HG02981 (cell line): ENCODE measurements around the gene PVALEF.
"Not testable (repeated sequence)": the region's sequence is repeated elsewhere in the genome, so short reads cannot be mapped to it uniquely, and the experiment has no call there.

Source experiments
- ATAC-seq: cut with Tn5 transposase; IDR thresholded peaks from one replicate; pipeline ENCODE4 v1.9.1; 2021; ENCODE audit warnings: mild to moderate bottlenecking, moderate library complexity; ENCODE audit not compliant: unreplicated experiment

Gene PVALEF

GRCh38 chr17:81210868-81211267 lies 45.6 kb downstream of the PVALEF start:
- no peak for ATAC-seq

DNA sequence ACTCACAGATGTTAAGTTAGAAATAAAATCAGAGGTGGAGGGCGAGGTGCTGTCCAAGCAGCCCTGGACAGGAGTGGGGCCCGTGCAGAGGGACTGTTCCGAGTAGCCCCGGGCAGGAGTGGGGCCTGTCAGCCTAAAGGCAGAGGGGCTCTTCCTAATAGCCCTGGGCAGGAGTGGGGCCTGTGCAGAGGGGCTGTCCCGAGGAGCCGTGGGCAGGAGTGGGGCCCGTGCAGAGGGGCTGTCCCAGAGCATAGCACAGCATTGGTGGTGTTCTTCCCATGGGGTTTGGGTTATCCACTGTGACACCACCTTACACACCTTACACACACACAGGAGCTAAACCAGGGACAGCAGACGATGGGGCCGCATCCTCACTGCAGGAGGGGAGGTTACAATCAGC lies 47.1 kb downstream of the PVALEF start:
- no peak for ATAC-seq

DNA sequence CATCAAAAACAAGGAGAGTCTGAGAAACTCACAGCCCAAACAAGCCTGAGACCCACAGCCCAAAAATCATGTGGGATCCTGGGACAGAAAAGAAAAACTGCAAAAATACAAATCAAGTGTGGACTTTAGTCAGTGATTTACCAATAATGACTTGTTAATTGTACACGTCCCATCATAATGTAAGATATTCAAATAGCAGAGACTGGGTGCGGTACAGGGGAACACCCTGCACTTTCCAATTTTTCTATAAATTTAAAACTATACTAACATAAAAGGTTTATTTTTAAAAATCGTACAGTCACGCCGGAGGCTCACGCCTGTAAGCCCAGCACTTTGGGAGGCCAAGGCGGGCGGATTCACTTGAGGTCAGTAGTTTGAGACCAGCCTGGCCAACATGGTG lies 48.7 kb downstream of the PVALEF start:
- ATAC-seq, result no peak

- ATAC-seq, result no peak
Observed at GRCh38 chr17:81217491-81217890, 52.2 kb downstream of the PVALEF start.

GRCh38 chr17:81218459-81218858 lies 53.2 kb downstream of the PVALEF start:
- no peak for ATAC-seq

DNA sequence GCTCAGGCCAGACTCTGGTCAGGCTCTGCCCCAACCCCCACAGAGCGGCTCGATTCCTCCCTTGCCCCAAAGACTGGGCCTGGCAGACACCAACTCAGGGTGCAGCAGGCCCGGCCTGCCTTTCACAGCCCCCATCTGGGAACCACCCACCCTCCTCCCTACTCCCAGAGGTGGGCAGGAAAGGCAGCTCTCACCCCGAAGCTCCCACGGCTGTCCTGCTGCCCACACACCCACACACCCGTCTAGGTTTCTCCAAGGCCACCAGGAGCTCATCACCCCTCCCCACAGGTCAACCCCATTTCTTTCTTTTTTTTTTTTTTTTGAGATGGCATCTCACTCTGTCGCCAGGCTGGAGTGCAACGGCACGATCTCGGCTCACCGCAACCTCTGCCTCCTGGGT lies 53.7 kb downstream of the PVALEF start:
- ATAC-seq, result no peak

- ATAC-seq, result no peak
Observed at GRCh38 chr17:81219476-81220180, 54.3 kb downstream of the PVALEF start.

DNA sequence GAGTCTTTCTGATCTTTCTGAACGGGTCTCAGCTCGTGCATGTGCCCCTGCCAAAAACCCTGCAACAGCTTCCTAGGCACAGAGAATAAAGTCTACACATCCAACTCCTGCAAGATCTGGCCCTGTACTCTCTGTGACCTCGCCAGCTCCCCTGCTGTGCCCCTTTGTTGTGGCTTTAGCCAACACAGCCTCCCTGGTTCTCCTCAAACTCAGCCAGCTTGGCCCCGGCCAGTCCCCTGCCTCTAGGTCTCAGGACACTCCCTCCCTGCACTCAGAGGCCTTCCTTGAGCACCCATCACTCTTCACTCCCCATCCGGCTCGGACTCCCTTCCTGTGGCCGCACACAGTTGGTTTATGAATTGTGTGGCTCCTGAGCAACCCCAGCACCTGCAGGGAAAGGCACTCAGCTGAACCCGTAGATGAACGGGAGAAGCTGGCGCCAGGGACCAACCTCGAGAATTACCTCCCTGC lies 56.1 kb downstream of the PVALEF start:
- no peak for ATAC-seq

DNA sequence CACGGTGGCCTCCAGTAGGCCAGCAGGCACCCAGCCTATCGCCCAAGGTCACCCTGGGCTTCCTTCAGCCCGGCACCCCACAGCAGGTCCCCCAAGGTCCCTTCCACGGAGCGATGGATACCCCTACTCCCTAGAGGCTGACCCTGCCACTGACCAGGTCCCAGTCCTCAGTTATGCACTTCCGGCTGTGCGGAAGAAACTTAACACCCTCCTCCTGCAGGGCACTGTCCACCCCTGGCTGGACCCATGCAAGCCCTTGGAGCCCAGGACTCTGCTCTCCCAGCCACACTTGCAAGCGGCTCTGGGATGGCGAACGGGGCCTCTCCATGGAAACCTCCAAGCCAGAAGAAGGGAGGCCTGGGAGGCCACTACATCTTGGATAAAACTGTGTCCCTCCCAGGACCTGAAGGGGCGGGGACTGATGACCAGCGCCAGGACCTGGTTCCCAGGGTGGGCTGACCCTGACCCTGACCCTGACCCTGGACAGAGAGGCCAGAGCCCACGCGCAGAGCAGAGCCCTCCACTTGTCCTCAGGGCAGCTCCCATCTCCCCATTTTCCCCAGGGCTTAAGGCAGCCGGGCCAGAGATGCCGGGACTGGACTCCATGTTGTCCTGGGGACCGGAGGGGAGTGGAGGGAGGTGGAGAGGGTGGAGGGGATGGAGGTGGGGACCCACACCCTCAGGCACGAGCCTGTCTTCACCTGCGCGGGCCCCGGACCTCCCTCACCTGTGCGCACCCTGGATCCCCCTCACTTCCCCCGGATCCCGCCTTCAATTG lies 56.7 kb downstream of the PVALEF start:
- ATAC-seq, result no peak

- ATAC-seq, result no peak
Observed at GRCh38 chr17:81222620-81222905, 57.3 kb downstream of the PVALEF start.

DNA sequence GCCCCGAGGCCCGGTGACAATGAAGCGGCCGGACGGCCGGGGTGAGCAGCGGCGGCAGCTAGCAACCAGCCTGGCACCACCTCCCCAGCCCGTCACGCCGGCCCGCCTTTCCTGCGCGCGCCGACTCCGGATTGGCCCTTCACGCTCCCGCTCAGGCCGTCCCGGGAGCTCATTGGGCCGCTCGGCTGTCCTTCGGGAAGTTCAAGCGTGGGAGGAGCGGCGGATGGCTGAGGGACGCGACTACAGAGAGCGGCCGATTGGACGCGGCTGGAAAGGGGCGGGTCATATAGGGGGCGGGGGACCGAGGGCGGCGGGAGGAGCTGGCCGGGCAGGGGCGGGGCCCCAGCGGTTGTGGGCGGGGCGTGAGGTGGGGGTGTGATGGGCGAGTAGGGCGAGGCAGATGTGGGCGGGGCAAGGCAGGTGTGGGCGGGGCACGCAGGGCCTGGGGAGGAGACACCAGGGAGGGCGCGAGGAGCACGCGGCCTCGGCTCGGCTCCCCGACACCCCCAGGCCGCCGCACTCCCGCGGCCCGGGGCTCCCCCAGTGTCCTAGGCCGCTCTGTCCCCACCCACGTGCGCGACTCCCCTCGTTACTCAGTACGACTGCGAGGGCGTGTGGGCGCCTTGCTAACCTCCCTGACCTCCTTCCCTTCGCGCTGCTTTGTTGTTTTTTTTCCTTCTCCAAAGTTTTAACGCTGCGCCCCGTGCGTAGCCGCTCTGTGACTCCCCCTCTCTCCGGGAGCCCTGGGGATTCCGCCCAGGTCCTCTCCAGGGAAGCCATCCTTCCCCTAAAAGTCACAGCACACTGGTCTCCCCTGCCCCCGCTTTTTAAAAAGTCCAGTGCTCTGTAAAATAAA lies 57.8 kb downstream of the PVALEF start, which contains the start of gene CEP131:
CEP131 (minus strand) TSS at position 60 of the 856 bp plus-strand sequence. CDS start 2,909 bp downstream, outside the sequence.
- ATAC-seq, result peak; percentile 96

- no peak for ATAC-seq
Observed at GRCh38 chr17:81223762-81224130, 58.4 kb downstream of the PVALEF start.

DNA sequence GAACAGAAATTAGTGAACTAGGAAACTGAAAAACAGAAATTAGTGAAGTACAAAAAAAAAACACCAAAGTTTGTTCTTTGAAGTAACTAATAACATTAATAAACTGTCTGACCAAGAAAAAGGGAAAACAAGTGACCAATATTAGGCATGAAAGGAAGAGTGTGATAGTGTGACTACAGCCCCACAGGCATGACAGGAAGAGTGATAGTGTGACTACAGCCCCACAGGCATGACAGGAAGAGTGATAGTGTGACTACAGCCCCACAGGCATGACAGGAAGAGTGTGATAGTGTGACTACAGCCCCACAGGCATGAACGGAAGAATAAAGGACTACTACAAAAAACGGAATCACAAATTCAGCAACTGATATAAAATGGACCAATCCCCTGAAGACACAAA lies 62.3 kb downstream of the PVALEF start:
- ATAC-seq, result not testable (repeated sequence)

GRCh38 chr17:81228420-81228819 lies 63.1 kb downstream of the PVALEF start:
- ATAC-seq, result no peak

DNA sequence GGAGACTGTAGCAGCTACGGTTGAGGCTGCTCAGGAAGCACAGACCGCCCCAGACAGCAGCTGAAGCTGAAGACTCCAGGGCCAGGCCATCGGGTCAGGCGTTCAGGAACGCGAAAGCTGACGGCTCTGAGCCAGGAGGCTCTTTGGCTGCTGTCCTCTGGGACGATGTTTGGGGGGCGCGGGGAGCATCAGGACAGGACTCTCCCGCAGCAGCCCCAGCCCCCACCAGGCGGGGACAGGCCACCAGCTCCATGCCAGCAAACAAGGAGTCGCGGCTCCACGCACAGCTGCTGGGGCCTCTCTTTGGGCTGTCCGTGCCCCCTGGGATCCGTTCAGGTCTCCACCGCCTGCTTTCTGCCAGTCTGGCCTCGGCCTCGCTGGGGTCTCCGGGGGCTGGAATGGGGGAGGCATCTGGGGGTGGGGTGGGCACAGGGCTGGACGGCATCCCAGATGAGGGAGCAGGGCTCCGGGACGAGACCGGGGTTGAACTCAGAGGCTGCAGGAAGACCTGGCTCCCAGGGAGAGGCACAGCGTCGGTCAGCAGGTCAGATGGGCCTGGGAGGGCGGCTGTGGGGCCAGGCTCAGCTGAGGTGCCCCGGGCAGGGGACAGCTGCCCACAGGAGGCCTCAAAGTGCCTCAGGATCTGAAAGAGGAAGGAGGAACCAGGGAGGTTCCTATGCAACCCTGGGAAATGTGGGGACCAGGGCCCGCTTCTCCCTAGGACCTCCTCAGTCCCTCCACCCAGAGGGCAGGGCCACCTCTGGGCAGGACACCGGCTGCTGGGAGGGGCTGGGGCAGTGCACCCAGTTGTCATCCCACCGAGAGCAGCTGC lies 63.7 kb downstream of the PVALEF start:
- ATAC-seq, result no peak

GRCh38 chr17:81229666-81229920 lies 64.3 kb downstream of the PVALEF start:
- ATAC-seq, result no peak

GRCh38 chr17:81230043-81230820 lies 64.9 kb downstream of the PVALEF start:
- ATAC-seq, result no peak

DNA sequence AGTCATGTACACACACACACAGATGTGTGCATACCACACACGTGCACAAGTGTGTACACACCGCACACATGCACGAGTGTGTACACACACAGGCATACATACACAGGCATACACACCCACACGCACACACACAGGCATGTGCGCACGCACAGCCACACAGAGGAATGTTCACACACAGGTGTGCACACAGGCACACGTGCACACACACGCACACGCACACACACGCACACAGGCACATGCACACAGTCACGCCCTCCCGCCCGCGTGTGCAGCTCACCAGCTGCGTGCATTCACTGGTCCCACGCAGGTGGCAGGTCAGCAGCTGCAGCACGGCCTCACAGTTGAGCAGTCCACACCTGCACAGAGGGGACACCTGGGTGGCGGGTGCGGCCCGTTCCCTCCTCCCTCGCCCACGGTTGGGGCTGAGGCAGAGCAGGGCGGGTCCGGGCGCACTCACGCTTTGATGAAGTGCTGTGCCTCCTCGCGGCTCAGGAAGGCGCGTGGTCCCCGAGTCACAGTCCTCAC lies 65.9 kb downstream of the PVALEF start:
- ATAC-seq, result no peak

DNA sequence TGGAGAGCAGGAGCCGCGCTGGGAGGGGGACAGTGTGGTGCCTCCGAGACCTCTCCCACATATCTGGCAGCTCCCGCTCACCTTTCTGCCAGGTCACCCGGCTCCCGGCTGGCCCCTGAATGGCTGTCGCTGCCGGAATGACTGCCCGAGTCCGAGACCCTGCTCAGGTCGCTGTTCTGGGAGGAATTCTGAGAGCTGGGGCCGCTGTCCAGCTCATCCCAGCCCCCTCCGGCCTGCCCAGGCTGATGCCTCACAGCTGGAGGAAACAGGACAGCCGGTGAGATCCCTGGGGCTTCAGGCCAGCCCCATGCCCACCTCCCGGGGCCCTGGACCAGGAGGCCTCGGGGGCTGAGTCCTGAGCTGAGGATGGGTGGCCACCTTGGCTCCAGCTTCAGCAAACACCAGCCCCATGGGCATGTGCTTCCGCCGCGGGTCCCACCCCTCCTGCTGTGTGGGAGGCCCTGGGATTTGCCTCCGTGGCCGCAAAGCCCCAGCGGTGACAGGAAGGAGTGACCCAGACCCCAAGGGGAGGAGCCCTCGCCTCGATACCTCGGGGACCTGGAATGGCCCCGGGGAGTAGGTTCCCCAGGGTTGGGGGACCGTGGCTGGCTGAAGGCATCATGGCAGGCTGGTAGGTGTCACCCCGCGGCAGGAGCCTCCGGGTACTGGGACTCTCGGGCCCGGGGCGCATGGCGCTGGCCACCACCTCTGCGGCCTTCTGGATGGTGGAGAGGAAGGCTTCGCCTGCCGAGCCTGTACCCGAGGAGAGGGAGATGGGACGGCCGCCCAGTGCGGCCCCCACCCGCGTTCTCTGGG lies 66.7 kb downstream of the PVALEF start:
- no peak for ATAC-seq
